K562 (cell line): ENCODE data around the gene GORASP2. TPM values are rescaled to one million over a fixed set of nuclear protein-coding genes. Genes with fewer than 3 reads are reported as not detected.

ENCODE experiments used
- ARNT ChIP-seq, 2 experiments: fragments of 450-650 bp; IDR thresholded peaks; 2 replicates each; pipeline ENCODE4 v1.6.1; 2016; ENCODE audit warnings: mild to moderate bottlenecking in 1 of 2
- BRD9 ChIP-seq: fragments of 450-650 bp; IDR thresholded peaks from 2 replicates; pipeline ENCODE4 v1.6.1; 2018; ENCODE audit warnings: low read depth; ENCODE audit not compliant: partially characterized antibody
- CBFA2T2 ChIP-seq: fragments of 450-650 bp; conservative IDR thresholded peaks from 2 replicates; pipeline ENCODE4 v1.6.1; 2017; ENCODE audit warnings: mild to moderate bottlenecking
- CBX8 ChIP-seq: fragments of 200-600 bp; sonication (generic); IDR thresholded peaks from 2 replicates; pipeline ENCODE4 v1.6.1; 2012; ENCODE audit warnings: borderline replicate concordance, mixed run types, low read depth, mild to moderate bottlenecking, moderate library complexity, mixed read lengths, low read length, control low read depth, inconsistent platforms; ENCODE audit not compliant: poor library complexity, severe bottlenecking; ENCODE audit errors: extremely low read depth
- CCNT2 ChIP-seq: IDR thresholded peaks from 2 replicates; pipeline ENCODE4 v1.6.1; 2011; ENCODE audit warnings: borderline replicate concordance, low read depth, mild to moderate bottlenecking, moderate library complexity, mixed read lengths, low read length; ENCODE audit not compliant: insufficient read length; ENCODE audit errors: extremely low read depth
- EHMT2 ChIP-seq: fragments of 450-650 bp; IDR thresholded peaks from 2 replicates; pipeline ENCODE4 v1.6.1; 2018; ENCODE audit warnings: antibody characterized with exemption
- ETV1 ChIP-seq: fragments of 450-650 bp; conservative IDR thresholded peaks from 2 replicates; pipeline ENCODE4 v1.6.1; 2016; ENCODE audit warnings: missing genetic modification characterization, control low read depth, low read depth, missing compliant biosample characterization
- GTF2A2 ChIP-seq: IDR thresholded peaks from 2 replicates; pipeline ENCODE4 v1.6.1; 2016; ENCODE audit warnings: mild to moderate bottlenecking, missing genetic modification characterization, missing compliant biosample characterization
- HOXB6 ChIP-seq: fragments of 250-450 bp; sonication (Bioruptor Pico); IDR thresholded peaks from 2 replicates; pipeline ENCODE4 v1.5.1; 2022; ENCODE audit warnings: mild to moderate bottlenecking, borderline replicate concordance
- MXD1 ChIP-seq: fragments of 250-450 bp; sonication (Bioruptor Pico); IDR thresholded peaks from 2 replicates; pipeline ENCODE4 v1.8.0; 2021; ENCODE audit warnings: borderline replicate concordance, mild to moderate bottlenecking, moderate library complexity; ENCODE audit not compliant: poor library complexity, severe bottlenecking
- NFIC ChIP-seq: fragments of 450-650 bp; IDR thresholded peaks from 2 replicates; pipeline ENCODE4 v1.6.1; 2017; ENCODE audit warnings: mild to moderate bottlenecking, inconsistent platforms
- OTX1 ChIP-seq: fragments of 450-650 bp; formaldehyde crosslinking; IDR thresholded peaks from 2 replicates; pipeline ENCODE4 v1.4.0; 2022; ENCODE audit warnings: mild to moderate bottlenecking
- PCBP2 ChIP-seq: fragments of 200-400 bp; formaldehyde crosslinking; IDR thresholded peaks from 2 replicates; pipeline ENCODE4 v1.6.1; 2018; ENCODE audit warnings: low read length, low read depth, mild to moderate bottlenecking, moderate library complexity; ENCODE audit not compliant: poor library complexity, severe bottlenecking
- PHF20 ChIP-seq: fragments of 450-650 bp; IDR thresholded peaks from 2 replicates; pipeline ENCODE4 v1.6.1; 2018; ENCODE audit not compliant: partially characterized antibody
- PHF21A ChIP-seq: fragments of 450-650 bp; IDR thresholded peaks from 2 replicates; pipeline ENCODE4 v1.6.1; 2017; ENCODE audit warnings: low read depth, borderline replicate concordance
- POLR2G ChIP-seq: fragments of 200-400 bp; formaldehyde crosslinking; IDR thresholded peaks from 2 replicates; pipeline ENCODE4 v1.6.1; 2017; ENCODE audit warnings: low read depth, mild to moderate bottlenecking, antibody characterized with exemption, low read length, moderate library complexity
- RB1 ChIP-seq: fragments of 450-650 bp; IDR thresholded peaks from 2 replicates; pipeline ENCODE4 v1.6.1; 2017; ENCODE audit warnings: low read depth, mild to moderate bottlenecking
- RCOR1 ChIP-seq, 2 experiments: IDR thresholded peaks; 2 replicates each; pipeline ENCODE4 v1.6.1; 2012; ENCODE audit warnings: low read depth in 2 of 2, low read length in 2 of 2, borderline replicate concordance in 1 of 2, improper control_type of control experiment in 1 of 2
- RFX1 ChIP-seq: fragments of 450-650 bp; IDR thresholded peaks from 2 replicates; pipeline ENCODE4 v1.6.1; 2016; ENCODE audit warnings: mild to moderate bottlenecking, moderate library complexity
- SMARCA5 ChIP-seq: fragments of 450-650 bp; IDR thresholded peaks from 2 replicates; pipeline ENCODE4 v1.6.1; 2016
- SREBF1 ChIP-seq: fragments of 150-350 bp; IDR thresholded peaks from 2 replicates; pipeline ENCODE4 v1.6.1; 2014; ENCODE audit warnings: antibody characterized with exemption, low read depth, low read length, borderline replicate concordance
- TCF7L2 ChIP-seq: fragments of 150-350 bp; IDR thresholded peaks from 2 replicates; pipeline ENCODE4 v1.6.1; 2016; ENCODE audit warnings: low read depth, mild to moderate bottlenecking, low read length, moderate library complexity
- ZKSCAN8 ChIP-seq: fragments of 200-800 bp; sonication (Bioruptor generic); IDR thresholded peaks from 2 replicates; pipeline ENCODE4 v1.6.1; 2016; ENCODE audit warnings: missing genetic modification characterization, missing compliant biosample characterization
- ZNF165 ChIP-seq: fragments of 250-450 bp; sonication (Bioruptor Pico); IDR thresholded peaks from 2 replicates; pipeline ENCODE4 v1.4.0; 2020; ENCODE audit warnings: borderline replicate concordance
- ZNF583 ChIP-seq: fragments of 250-450 bp; sonication (Bioruptor Pico); IDR thresholded peaks from 2 replicates; pipeline ENCODE4 v1.4.0; 2020
- polyA plus RNA-seq, 8 experiments: library from polyadenylated mRNA; depleted of rRNA in 4 of 8; stranded (reverse) in 5 of 8; unstranded in 3 of 8; fragments of >200 nt; fragmentation: Nextera tagmentation in 2 of 8; fragmentation: Illumina TruSeq in 1 of 8; extraction: Ambion mirVana in 2 of 8; extraction: Trizol in 1 of 8; gene quantifications; 2 replicates each; pipeline versions ENCODE4 v1.2.1 to v1.2.3, GENCODE V29; 2011 to 2014; ENCODE audit warnings: inconsistent platforms in 1 of 8, missing spikeins in 1 of 8
- total RNA-seq, 7 experiments: library from RNA; depleted of rRNA in 6 of 7; stranded (reverse); fragments of >200 nt in 6 of 7; fragmentation: Illumina TruSeq in 2 of 7; extraction: Trizol in 2 of 7; gene quantifications; 2 replicates each; pipeline versions ENCODE4 v1.2.1 to v1.2.3, GENCODE V29; 2011 to 2021; ENCODE audit warnings: low replicate concordance in 1 of 7
- TF ChIP-seq, protein P1 (sequence below): fragments of 450-650 bp; IDR thresholded peaks from 2 replicates; pipeline ENCODE4 v1.6.1; 2017; ENCODE audit warnings: antibody characterized with exemption

Gene GORASP2
- total and polyA plus RNA-seq, 9 of the 15 experiments (the other 6 are each of a cell fraction or from before 2014, with no cell fraction given): 27.4 to 180 (median 59.6) TPM

- TF ChIP-seq SREBF1 (no peak), GTF2A2 (no peak), RFX1 (no peak), SMARCA5 (no peak), MXD1 (CRISPR knock-in tag) (peak; percentile 16), PHF21A (peak; percentile 56; the same call in 1 of the 2 replicates), CBX8 (no peak), RB1 (peak; percentile 99), ZKSCAN8 (no peak), RCOR1 (IDR thresholded peaks at IDR 0.05; ENCODE audit: borderline replicate concordance in 1 of 2, low read depth in 2 of 2, low read length in 2 of 2) (peak in 1 of 2 experiments; percentile 79; a peak in 2 of 4 replicates), CBFA2T2 (no peak), ZNF165 (CRISPR knock-in tag) (peak; percentile 69; the same call in 1 of the 2 replicates), CCNT2 (peak; percentile 97), TCF7L2 (peak; percentile 64; the same call in 1 of the 2 replicates), ETV1 (0 out of 2 replicates have a peak, but pooled peaks have one; percentile 32), PCBP2 (peak; percentile 62), POLR2G (peak; percentile 100), HOXB6 (CRISPR knock-in tag) (no peak), BRD9 (peak; percentile 74), EHMT2 (no peak), PHF20 (peak; percentile 29), ARNT (IDR thresholded peaks at IDR 0.05) (peak in 1 of 2 experiments; percentile 56; a peak in 1 of 4 replicates), ZNF583 (CRISPR knock-in tag) (peak; percentile 52; the same call in 1 of the 2 replicates), NFIC (peak; percentile 78), OTX1 (CRISPR knock-in tag) (peak; percentile 78; the same call in 1 of the 2 replicates)
- TF ChIP-seq, protein P1, sequence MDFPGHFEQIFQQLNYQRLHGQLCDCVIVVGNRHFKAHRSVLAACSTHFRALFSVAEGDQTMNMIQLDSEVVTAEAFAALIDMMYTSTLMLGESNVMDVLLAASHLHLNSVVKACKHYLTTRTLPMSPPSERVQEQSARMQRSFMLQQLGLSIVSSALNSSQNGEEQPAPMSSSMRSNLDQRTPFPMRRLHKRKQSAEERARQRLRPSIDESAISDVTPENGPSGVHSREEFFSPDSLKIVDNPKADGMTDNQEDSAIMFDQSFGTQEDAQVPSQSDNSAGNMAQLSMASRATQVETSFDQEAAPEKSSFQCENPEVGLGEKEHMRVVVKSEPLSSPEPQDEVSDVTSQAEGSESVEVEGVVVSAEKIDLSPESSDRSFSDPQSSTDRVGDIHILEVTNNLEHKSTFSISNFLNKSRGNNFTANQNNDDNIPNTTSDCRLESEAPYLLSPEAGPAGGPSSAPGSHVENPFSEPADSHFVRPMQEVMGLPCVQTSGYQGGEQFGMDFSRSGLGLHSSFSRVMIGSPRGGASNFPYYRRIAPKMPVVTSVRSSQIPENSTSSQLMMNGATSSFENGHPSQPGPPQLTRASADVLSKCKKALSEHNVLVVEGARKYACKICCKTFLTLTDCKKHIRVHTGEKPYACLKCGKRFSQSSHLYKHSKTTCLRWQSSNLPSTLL: no peak
Measured at GRCh38 chr2:170928824-170929685, at the start of gene GORASP2 (continued).
